ENCODE data around the gene ZNF385B.

ZNF385B gene

DNA sequence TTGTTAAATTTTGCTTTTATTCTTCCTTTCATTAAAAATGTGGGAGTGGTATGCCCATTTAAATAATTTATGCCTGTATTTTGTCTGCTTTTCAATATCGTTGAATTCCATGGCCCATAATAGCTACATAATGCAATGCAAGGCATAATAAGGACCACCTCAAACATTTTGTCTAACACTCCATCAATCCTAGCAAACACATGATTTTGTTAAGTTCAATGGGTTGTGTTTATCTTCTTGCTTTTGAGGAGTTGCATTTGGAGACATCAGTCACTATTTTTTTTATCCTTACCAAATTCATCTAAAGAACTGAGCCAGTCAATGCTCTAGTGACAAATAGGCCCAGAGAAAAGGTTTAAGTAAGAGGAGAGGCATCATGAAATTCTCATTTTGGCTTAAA, 145.5 kb downstream of the ZNF385B start:
- Histone ChIP-seq H3K27me3 (ENCODE audit: control insufficient read depth, insufficient read depth, low read length) (no peaks in the 10 kb centered on the region), H3K9ac (ENCODE audit: low read length) (no peak overlapping the region), H3K4me3 (ENCODE audit: low read length) (no peak overlapping the region), H3K36me3 (ENCODE audit: control insufficient read depth, insufficient read depth, low read length) (no peaks in the 10 kb centered on the region), H3K4me1 (ENCODE audit: control insufficient read depth, insufficient read depth, low read length) (no peaks in the 10 kb centered on the region), H3K9me3 (ENCODE audit: control insufficient read depth, low read length) (no peaks in the 10 kb centered on the region)

DNA sequence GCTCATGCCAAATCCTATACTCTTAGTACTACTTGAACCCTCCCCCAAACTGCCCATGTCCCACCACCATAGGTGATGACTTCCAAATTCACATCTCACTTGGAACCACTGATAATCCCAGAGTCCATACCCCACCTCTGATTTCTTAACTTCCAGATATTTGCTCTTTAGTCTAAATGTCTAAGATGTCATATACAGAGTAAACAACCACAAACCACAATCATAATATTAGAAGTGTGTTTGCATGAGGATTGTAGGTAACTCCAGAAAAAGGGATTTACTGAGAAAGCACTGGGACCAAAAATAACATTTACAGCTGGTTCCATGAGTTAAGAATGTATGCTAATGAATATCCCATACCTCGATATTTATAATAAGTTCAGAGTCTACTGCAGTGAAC, 146.2 kb downstream of the ZNF385B start:
- H3K4me1 ChIP-seq (ENCODE audit: control insufficient read depth, insufficient read depth, low read length) = no peaks in the 10 kb centered on the region
- H3K9me3 ChIP-seq (ENCODE audit: control insufficient read depth, low read length) = no peaks in the 10 kb centered on the region
- H3K36me3 ChIP-seq (ENCODE audit: control insufficient read depth, insufficient read depth, low read length) = no peaks in the 10 kb centered on the region
- H3K4me3 ChIP-seq (ENCODE audit: low read length) = no peak overlapping the region
- no peaks in the 10 kb centered on the region for H3K27me3 ChIP-seq (ENCODE audit: control insufficient read depth, insufficient read depth, low read length)
- H3K9ac ChIP-seq (ENCODE audit: low read length) = no peak overlapping the region

DNA sequence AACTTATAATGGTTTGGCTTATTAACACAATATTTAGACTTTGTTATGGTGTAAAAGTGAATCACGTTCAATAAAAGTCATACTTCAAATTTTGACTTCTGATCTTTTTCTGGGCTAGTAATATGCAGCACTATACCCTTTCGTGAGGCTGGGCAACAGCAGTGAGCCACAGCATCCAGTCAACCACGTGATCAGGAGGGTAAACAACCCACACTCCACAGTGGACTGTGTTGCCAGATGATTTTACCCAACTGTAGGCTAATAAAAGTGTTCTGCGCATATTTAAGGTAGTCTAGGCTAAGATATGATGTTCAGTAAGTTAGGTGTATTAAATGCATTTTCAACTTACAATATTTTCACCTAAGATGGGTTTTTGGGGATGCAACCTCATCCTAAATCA, 148.6 kb downstream of the ZNF385B start:
- H3K27me3 ChIP-seq (ENCODE audit: control insufficient read depth, insufficient read depth, low read length) = no peaks in the 10 kb centered on the region
- no peak overlapping the region for H3K4me3 ChIP-seq (ENCODE audit: low read length)
- no peaks in the 10 kb centered on the region for H3K9me3 ChIP-seq (ENCODE audit: control insufficient read depth, low read length)
- H3K9ac ChIP-seq (ENCODE audit: low read length) = no peak overlapping the region
- no peaks in the 10 kb centered on the region for H3K4me1 ChIP-seq (ENCODE audit: control insufficient read depth, insufficient read depth, low read length)
- H3K36me3 ChIP-seq (ENCODE audit: control insufficient read depth, insufficient read depth, low read length) = no peaks in the 10 kb centered on the region

GRCh38 chr2:179711375-179711774, 150.0 kb downstream of the ZNF385B start:
- H3K9me3 ChIP-seq (ENCODE audit: control insufficient read depth, low read length) = no peaks in the 10 kb centered on the region
- H3K4me1 ChIP-seq (ENCODE audit: control insufficient read depth, insufficient read depth, low read length) = no peaks in the 10 kb centered on the region
- no peaks in the 10 kb centered on the region for H3K36me3 ChIP-seq (ENCODE audit: control insufficient read depth, insufficient read depth, low read length)
- H3K9ac ChIP-seq (ENCODE audit: low read length) = no peak overlapping the region
- H3K27me3 ChIP-seq (ENCODE audit: control insufficient read depth, insufficient read depth, low read length) = no peaks in the 10 kb centered on the region
- H3K4me3 ChIP-seq (ENCODE audit: low read length) = no peak overlapping the region

GRCh38 chr2:179703702-179704101, 157.7 kb downstream of the ZNF385B start:
- H3K4me1 ChIP-seq (ENCODE audit: control insufficient read depth, insufficient read depth, low read length) = no peaks in the 10 kb centered on the region
- no peak overlapping the region for H3K4me3 ChIP-seq (ENCODE audit: low read length)
- no peaks in the 10 kb centered on the region for H3K27me3 ChIP-seq (ENCODE audit: control insufficient read depth, insufficient read depth, low read length)
- no peaks in the 10 kb centered on the region for H3K36me3 ChIP-seq (ENCODE audit: control insufficient read depth, insufficient read depth, low read length)
- H3K9ac ChIP-seq (ENCODE audit: low read length) = no peak overlapping the region
- H3K9me3 ChIP-seq (ENCODE audit: control insufficient read depth, low read length) = no peaks in the 10 kb centered on the region

DNA sequence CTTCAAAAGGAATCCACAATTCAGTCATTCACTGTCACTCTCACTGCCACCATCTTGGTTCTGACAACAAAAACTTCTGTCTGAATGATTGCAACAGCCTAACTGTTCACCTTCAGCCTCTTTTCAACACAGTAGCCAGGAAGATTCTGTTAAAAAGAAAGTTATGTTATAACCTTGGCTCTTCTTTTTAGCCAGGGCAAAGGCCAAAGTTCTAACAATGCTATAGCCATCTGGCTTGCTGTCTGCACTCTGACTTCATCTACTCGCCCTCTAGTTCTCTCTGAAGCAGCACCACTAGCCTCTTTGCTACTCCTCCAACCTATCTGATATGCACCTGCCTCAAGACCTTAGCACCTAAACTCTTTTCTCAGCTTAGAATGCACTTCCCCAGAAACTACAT, 158.5 kb downstream of the ZNF385B start:
- Histone ChIP-seq H3K36me3 (ENCODE audit: control insufficient read depth, insufficient read depth, low read length) (no peaks in the 10 kb centered on the region), H3K9ac (ENCODE audit: low read length) (no peak overlapping the region), H3K9me3 (ENCODE audit: control insufficient read depth, low read length) (no peaks in the 10 kb centered on the region), H3K27me3 (ENCODE audit: control insufficient read depth, insufficient read depth, low read length) (no peaks in the 10 kb centered on the region), H3K4me1 (ENCODE audit: control insufficient read depth, insufficient read depth, low read length) (no peaks in the 10 kb centered on the region), H3K4me3 (ENCODE audit: low read length) (no peak overlapping the region)

DNA sequence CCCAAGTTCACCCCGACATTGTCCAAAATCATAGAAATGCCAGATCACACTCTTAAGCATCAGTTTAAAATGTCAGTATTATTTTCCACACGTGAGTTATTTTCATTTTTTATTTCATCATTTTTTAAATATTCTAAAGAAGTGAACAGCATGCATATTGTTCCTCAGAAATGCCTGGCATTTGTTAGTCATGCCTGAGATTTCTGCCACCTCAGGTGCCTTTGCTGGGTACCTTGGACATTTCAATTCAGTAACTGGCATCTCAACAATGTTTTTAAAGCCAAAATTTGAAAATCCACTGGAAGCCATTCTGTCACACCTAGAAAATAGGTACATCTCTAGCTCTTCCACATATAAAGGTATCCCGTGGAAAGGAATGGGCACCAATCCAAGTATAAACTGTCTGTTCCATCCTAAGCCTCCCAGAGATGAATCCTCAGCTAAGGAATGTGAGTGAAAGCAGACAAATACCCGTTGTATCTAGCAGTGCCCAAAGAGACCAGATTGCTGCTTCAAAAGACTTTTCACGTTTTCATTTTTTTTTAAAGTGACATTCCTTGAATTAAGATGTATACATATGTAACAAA, 159.8 kb downstream of the ZNF385B start:
- Histone ChIP-seq H3K36me3 (ENCODE audit: control insufficient read depth, insufficient read depth, low read length) (no peaks in the 10 kb centered on the region), H3K4me3 (ENCODE audit: low read length) (no peak overlapping the region), H3K4me1 (ENCODE audit: control insufficient read depth, insufficient read depth, low read length) (no peaks in the 10 kb centered on the region), H3K9ac (ENCODE audit: low read length) (no peak overlapping the region), H3K27me3 (ENCODE audit: control insufficient read depth, insufficient read depth, low read length) (no peaks in the 10 kb centered on the region), H3K9me3 (ENCODE audit: control insufficient read depth, low read length) (no peaks in the 10 kb centered on the region)

DNA sequence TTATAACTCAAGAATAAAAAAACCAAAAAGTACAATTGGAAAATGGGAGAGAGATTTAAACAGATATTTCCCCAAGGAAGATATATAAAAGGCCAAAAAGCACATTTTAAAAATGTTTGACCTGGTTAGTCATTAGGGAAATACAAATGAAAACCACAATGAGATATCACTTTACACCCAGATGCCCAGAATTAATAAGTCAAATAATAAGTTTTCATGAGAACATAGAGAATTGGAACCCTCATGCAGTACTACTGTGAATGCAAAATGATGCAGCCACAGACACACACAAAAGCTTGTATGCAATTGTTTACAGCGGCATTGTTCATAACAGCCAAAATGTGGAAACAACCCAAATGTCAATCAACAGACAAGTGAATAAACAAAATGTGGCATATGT, 165.9 kb downstream of the ZNF385B start:
- H3K9ac ChIP-seq (ENCODE audit: low read length) = no peak overlapping the region
- no peaks in the 10 kb centered on the region for H3K4me1 ChIP-seq (ENCODE audit: control insufficient read depth, insufficient read depth, low read length)
- no peaks in the 10 kb centered on the region for H3K27me3 ChIP-seq (ENCODE audit: control insufficient read depth, insufficient read depth, low read length)
- no peak overlapping the region for H3K4me3 ChIP-seq (ENCODE audit: low read length)
- no peaks in the 10 kb centered on the region for H3K9me3 ChIP-seq (ENCODE audit: control insufficient read depth, low read length)
- H3K36me3 ChIP-seq (ENCODE audit: control insufficient read depth, insufficient read depth, low read length) = no peaks in the 10 kb centered on the region

DNA sequence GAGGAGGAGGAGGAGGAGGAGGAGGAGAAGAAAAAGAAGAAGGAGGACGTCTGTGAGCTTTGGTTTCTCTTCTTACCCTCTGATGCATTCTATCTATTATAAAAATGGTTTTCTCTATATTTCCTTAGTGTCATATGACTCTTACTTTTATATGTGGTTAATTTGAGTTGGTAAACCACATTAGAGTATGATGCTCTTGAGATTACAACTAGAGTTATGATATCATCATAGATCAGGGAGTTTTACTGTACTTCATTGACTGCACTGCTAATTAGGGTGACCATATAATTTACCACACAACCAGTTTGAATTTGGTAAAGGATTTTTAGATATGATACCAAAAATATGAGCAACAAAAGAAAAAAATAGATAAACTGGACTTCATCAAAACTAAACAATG, 166.4 kb downstream of the ZNF385B start:
- H3K36me3 ChIP-seq (ENCODE audit: control insufficient read depth, insufficient read depth, low read length) = no peaks in the 10 kb centered on the region
- H3K4me1 ChIP-seq (ENCODE audit: control insufficient read depth, insufficient read depth, low read length) = no peaks in the 10 kb centered on the region
- H3K9me3 ChIP-seq (ENCODE audit: control insufficient read depth, low read length) = no peaks in the 10 kb centered on the region
- no peak overlapping the region for H3K4me3 ChIP-seq (ENCODE audit: low read length)
- H3K27me3 ChIP-seq (ENCODE audit: control insufficient read depth, insufficient read depth, low read length) = no peaks in the 10 kb centered on the region
- no peak overlapping the region for H3K9ac ChIP-seq (ENCODE audit: low read length)

DNA sequence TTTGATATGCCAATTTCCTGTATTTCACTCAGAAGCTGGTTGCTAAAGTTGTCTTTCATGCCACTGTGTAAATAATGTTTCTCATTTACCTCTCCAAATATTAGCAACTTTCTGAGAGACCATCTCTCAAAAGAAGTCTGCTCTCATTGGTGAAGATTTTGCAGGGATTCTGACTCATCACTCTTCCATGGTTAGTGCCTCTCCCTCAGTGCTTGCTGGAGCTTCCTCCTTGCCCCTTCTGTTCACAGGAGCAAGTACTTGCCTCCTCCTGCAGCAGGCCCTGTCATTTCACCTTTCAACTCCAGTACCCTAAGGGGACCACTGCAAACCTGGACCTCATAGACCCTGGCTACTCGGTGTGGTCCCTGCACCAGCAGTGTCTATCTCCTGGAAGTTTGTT, 168.8 kb downstream of the ZNF385B start:
- Histone ChIP-seq H3K4me1 (ENCODE audit: control insufficient read depth, insufficient read depth, low read length) (no peaks in the 10 kb centered on the region), H3K9me3 (ENCODE audit: control insufficient read depth, low read length) (no peaks in the 10 kb centered on the region), H3K4me3 (ENCODE audit: low read length) (no peak overlapping the region), H3K36me3 (ENCODE audit: control insufficient read depth, insufficient read depth, low read length) (no peaks in the 10 kb centered on the region), H3K27me3 (ENCODE audit: control insufficient read depth, insufficient read depth, low read length) (no peaks in the 10 kb centered on the region), H3K9ac (ENCODE audit: low read length) (no peak overlapping the region)

GRCh38 chr2:179692043-179692442, 169.4 kb downstream of the ZNF385B start:
- no peaks in the 10 kb centered on the region for H3K36me3 ChIP-seq (ENCODE audit: control insufficient read depth, insufficient read depth, low read length)
- no peak overlapping the region for H3K9ac ChIP-seq (ENCODE audit: low read length)
- no peaks in the 10 kb centered on the region for H3K9me3 ChIP-seq (ENCODE audit: control insufficient read depth, low read length)
- no peak overlapping the region for H3K4me3 ChIP-seq (ENCODE audit: low read length)
- H3K27me3 ChIP-seq (ENCODE audit: control insufficient read depth, insufficient read depth, low read length) = no peaks in the 10 kb centered on the region
- H3K4me1 ChIP-seq (ENCODE audit: control insufficient read depth, insufficient read depth, low read length) = no peaks in the 10 kb centered on the region

GRCh38 chr2:179691235-179691634, 170.2 kb downstream of the ZNF385B start:
- no peaks in the 10 kb centered on the region for H3K4me1 ChIP-seq (ENCODE audit: control insufficient read depth, insufficient read depth, low read length)
- H3K27me3 ChIP-seq (ENCODE audit: control insufficient read depth, insufficient read depth, low read length) = no peaks in the 10 kb centered on the region
- no peak overlapping the region for H3K9ac ChIP-seq (ENCODE audit: low read length)
- no peaks in the 10 kb centered on the region for H3K9me3 ChIP-seq (ENCODE audit: control insufficient read depth, low read length)
- H3K36me3 ChIP-seq (ENCODE audit: control insufficient read depth, insufficient read depth, low read length) = no peaks in the 10 kb centered on the region
- no peak overlapping the region for H3K4me3 ChIP-seq (ENCODE audit: low read length)

- no peaks in the 10 kb centered on the region for H3K4me1 ChIP-seq (ENCODE audit: control insufficient read depth, insufficient read depth, low read length)
- no peak overlapping the region for H3K9ac ChIP-seq (ENCODE audit: low read length)
- H3K4me3 ChIP-seq (ENCODE audit: low read length) = no peak overlapping the region
- no peaks in the 10 kb centered on the region for H3K9me3 ChIP-seq (ENCODE audit: control insufficient read depth, low read length)
- H3K36me3 ChIP-seq (ENCODE audit: control insufficient read depth, insufficient read depth, low read length) = no peaks in the 10 kb centered on the region
- H3K27me3 ChIP-seq (ENCODE audit: control insufficient read depth, insufficient read depth, low read length) = no peaks in the 10 kb centered on the region
Observed at GRCh38 chr2:179686718-179687342, 174.6 kb downstream of the ZNF385B start.

All from mucosa of stomach (tissue), 1 donor.